Thymus (tissue), 11 donors: ENCODE measurements around the gene ADRB1. TPM values are rescaled to one million over a fixed set of nuclear protein-coding genes. Genes with fewer than 3 reads are reported as not detected.

Experiments
- DNase-seq, 9 donors: peaks; one replicate each; pipeline ENCODE4 v3.0.0-alpha.2; 2013; ENCODE audit warnings: low spot score in 9 of 9, low read depth in 6 of 9, missing footprints in 1 of 9
- H3K27ac ChIP-seq, 2 donors: one replicate each; pipeline ENCODE4 v1.5.1; 2013; ENCODE audit warnings: control low read depth in 1 of 2, low read depth in 1 of 2, low read length in 1 of 2, mild to moderate bottlenecking in 1 of 2, moderate library complexity in 1 of 2
- H3K27me3 ChIP-seq, 2 donors: one replicate each; pipeline ENCODE4 v1.5.1; 2013; ENCODE audit warnings: low read length in 1 of 2; ENCODE audit not compliant: control insufficient read depth in 2 of 2, insufficient read depth in 1 of 2
- H3K36me3 ChIP-seq, 2 donors: one replicate each; pipeline ENCODE4 v1.5.1; 2013; ENCODE audit warnings: low read length in 1 of 2, mild to moderate bottlenecking in 1 of 2, moderate library complexity in 1 of 2; ENCODE audit not compliant: control insufficient read depth in 2 of 2, insufficient read depth in 2 of 2
- H3K4me1 ChIP-seq, 2 donors: one replicate each; pipeline ENCODE4 v1.5.1; 2013; ENCODE audit warnings: low read length in 2 of 2; ENCODE audit not compliant: control insufficient read depth in 2 of 2, insufficient read depth in 2 of 2
- H3K4me3 ChIP-seq, 2 donors: one replicate each; pipeline ENCODE4 v1.5.1; 2013; ENCODE audit warnings: low read length in 2 of 2, control low read depth in 1 of 2, mild to moderate bottlenecking in 1 of 2
- H3K9me3 ChIP-seq, 2 donors: one replicate each; pipeline ENCODE4 v1.5.1; 2013; ENCODE audit warnings: low read length in 1 of 2, mild to moderate bottlenecking in 1 of 2; ENCODE audit not compliant: control insufficient read depth in 2 of 2, insufficient read depth in 1 of 2
- WGBS: extraction: QIAGEN DNeasy Blood & Tissue Kit; methylation state at CpG from one replicate; pipeline ENCODE4 v1.1.7; 2013; 5-methylcytosine and 5-hydroxymethylcytosine counted together
- polyA plus RNA-seq: library from polyadenylated mRNA; stranded (reverse); fragments of 200-250 nt; gene quantifications from one replicate; pipeline ENCODE4 v1.2.3, GENCODE V29; 2013
- total RNA-seq: library from RNA; stranded (reverse); fragments of 120-200 nt; gene quantifications from one replicate; pipeline ENCODE4 v1.2.4, GENCODE V29; 2013
- donor health status: healthy.

Gene ADRB1
- total and polyA plus RNA-seq, 2 donors: 0.14 to 0.62 TPM

DNA sequence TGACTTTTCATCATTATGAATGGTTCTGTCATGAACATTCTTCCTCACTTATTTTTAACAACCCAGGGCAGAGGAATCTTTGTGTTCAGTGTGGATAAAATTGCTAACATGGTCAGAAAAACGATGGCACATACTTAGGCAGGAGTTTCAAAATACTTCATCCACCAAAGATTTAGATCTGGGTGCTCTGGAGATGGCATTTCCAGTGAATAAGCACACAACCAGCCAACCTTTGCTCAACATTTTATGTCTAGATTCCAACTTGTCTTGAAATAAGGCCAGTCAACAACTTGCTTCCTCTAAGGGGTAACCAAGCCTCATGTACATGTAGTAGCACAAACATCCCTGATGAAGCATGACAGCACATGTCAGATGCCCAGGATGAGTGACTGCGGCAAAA, 33.4 kb upstream of the ADRB1 start:
- H3K4me1 ChIP-seq: no peaks in the 10 kb centered on the region
- no peaks in the 10 kb centered on the region for H3K27me3 ChIP-seq
- no peak for DNase-seq
- no peak overlapping the region for H3K4me3 ChIP-seq
- no peaks in the 10 kb centered on the region for H3K9me3 ChIP-seq
- 89% methylated on average over 2 of the region's 2 CpGs for WGBS
- no peak overlapping the region for H3K27ac ChIP-seq
- H3K36me3 ChIP-seq: no peaks in the 10 kb centered on the region

DNA sequence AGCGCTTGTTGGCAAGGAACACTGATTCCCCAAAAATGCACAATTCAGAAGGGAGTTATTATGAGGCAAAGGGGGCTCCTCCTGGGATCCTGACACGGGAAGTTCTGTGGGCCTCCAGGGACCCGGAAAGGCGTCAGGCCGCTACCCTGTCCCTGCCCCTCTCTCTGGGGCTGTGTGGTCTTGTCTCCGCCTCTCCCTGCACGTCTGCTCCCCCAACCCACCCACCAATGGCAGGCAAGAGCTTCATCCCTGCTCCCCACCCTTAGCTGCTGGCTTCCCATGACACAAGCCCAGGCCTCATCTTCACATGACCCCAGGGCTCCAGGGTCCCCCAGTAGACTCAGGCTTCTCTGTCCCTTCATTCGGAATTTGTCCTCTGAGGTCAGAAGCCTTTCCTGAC, 31.0 kb upstream of the ADRB1 start:
- 93% methylated on average over 8 of the region's 8 CpGs for WGBS
- no peak for DNase-seq

DNA sequence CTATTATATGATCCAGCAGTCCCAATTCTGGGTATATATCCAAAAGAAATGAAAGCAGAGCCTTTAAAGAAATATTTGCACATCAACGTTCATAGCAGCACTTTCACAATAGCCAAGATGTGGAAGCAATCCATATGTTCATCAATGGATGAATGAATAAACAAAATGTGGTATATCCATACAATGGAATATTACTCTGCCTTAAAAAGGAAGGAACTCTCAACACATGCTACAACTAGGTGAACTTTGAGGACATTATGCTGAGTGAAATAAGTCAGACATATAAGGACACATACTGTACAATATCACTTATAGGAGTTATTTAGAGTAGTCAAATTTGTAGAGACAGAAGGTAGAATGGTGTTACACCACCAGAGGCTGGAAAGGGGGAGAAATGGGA, 28.0 kb upstream of the ADRB1 start:
- WGBS: 92% methylated on average over 1 of the region's 1 CpG
- peaks cover 0 to 5% of the 10 kb centered on the region in 2 donors for H3K4me1 ChIP-seq
- no peaks in the 10 kb centered on the region for H3K27me3 ChIP-seq
- H3K9me3 ChIP-seq: no peaks in the 10 kb centered on the region
- no peak for DNase-seq
- H3K27ac ChIP-seq: no peak overlapping the region
- no peaks in the 10 kb centered on the region for H3K36me3 ChIP-seq
- H3K4me3 ChIP-seq: no peak overlapping the region

More for the DNA sequence above, 31.0 kb upstream of the ADRB1 start:
- H3K27ac ChIP-seq: no peak overlapping the region
- no peaks in the 10 kb centered on the region for H3K9me3 ChIP-seq
- H3K36me3 ChIP-seq: no peaks in the 10 kb centered on the region
- no peak overlapping the region for H3K4me3 ChIP-seq
- H3K27me3 ChIP-seq: no peaks in the 10 kb centered on the region
- peaks cover 0 to 1% of the 10 kb centered on the region in 2 donors for H3K4me1 ChIP-seq

DNA sequence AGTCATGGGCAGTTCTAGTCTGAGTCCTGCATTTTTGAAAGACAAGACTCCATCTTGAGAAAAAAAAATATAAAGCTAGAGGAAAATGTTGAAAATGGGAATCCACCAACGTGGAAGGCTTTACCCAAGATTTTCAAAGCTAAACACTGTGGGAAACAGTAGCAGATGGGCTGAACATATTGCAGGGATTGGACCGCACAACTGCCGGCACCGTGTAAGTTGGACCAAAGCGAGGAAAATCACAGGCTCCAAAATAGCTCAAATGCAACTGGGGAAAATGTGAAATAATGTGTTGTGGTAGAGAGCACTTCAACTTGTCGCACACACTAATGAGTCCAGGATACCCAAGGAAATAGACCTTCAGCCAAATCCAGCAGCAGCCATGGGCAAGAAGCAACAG, 26.4 kb upstream of the ADRB1 start:
- peaks cover 0 to 5% of the 10 kb centered on the region in 2 donors for H3K4me1 ChIP-seq
- H3K9me3 ChIP-seq: no peaks in the 10 kb centered on the region
- no peak for DNase-seq
- no peaks in the 10 kb centered on the region for H3K36me3 ChIP-seq
- H3K4me3 ChIP-seq: no peak overlapping the region
- no peaks in the 10 kb centered on the region for H3K27me3 ChIP-seq
- WGBS: 98% methylated on average over 6 of the region's 6 CpGs
- H3K27ac ChIP-seq: no peak overlapping the region

DNA sequence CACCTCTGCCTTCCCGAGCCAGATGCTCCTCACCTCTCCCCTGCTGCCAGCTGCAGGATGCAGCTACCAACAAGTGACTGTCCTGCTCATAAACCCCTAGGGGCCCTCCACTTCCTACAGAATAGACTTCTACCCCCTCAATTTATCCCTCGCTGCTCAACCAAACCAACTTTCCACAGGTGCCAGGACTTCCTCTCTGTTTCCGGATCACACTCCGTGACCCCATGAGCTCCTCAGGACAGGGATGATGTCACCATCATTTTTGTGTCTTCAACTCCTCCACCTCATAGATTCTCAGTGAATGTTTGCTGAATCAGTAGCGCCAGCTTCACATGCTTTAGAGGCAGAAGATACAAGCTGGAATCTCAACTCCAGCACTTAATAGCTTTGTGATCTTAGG, 25.8 kb upstream of the ADRB1 start:
- Histone ChIP-seq H3K27me3 (no peaks in the 10 kb centered on the region), H3K36me3 (no peaks in the 10 kb centered on the region), H3K27ac (no peak overlapping the region), H3K4me1 (peaks cover 0 to 5% of the 10 kb centered on the region in 2 donors), H3K9me3 (no peaks in the 10 kb centered on the region), H3K4me3 (no peak overlapping the region)
- 43% methylated on average over 5 of the region's 5 CpGs for WGBS
- DNase-seq: no peak

DNA sequence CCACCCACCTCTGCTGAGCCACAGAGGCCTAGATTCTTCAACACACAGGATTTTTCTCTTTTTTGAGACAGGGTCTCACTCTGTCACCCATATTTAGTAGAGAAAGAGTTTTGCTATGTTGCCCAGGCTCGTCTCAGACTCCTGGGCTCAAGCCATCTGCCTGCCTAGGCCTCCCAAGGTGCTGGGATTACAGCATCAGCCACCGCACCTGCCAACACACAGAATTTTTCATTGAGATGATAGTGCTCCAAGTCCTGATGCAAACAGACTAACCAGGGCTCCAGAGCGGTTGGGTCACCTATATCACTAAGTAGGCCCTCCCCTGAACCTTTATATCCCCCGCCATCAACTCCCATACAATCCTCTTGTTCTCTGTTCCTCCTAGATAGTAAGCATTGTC, 24.4 kb upstream of the ADRB1 start:
- WGBS: 95% methylated on average over 4 of the region's 4 CpGs
- no peak overlapping the region for H3K4me3 ChIP-seq
- no peaks in the 10 kb centered on the region for H3K27me3 ChIP-seq

DNA sequence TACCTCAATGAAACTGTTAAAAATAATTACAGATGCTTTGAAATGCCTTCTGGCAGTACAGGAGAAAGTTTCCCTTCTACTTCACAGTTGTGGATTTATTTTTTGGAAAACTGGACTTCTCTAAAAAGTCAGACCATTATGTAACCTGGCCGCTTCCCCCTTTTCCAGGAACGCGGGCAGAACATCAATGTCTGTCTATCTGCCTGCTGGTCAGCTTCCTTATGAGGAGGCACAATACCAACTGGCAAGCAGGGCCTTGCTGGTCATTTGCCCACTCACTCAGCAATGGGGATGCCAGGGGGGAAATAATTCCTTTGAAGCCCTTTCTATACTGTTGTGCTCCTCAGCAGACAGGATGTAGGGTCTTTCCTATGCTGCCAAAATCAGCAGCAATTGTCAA, 22.5 kb upstream of the ADRB1 start:
- H3K36me3 ChIP-seq: no peaks in the 10 kb centered on the region
- DNase-seq: no peak
- H3K9me3 ChIP-seq: no peaks in the 10 kb centered on the region
- peaks cover 11 to 17% of the 10 kb centered on the region in 2 donors for H3K4me1 ChIP-seq
- H3K27ac ChIP-seq: no peak overlapping the region
- WGBS: 91% methylated on average over 3 of the region's 3 CpGs
- no peaks in the 10 kb centered on the region for H3K27me3 ChIP-seq
- H3K4me3 ChIP-seq: no peak overlapping the region

More for the DNA sequence above, 24.4 kb upstream of the ADRB1 start:
- Histone ChIP-seq H3K4me1 (peaks cover 0 to 5% of the 10 kb centered on the region in 2 donors), H3K9me3 (no peaks in the 10 kb centered on the region), H3K36me3 (no peaks in the 10 kb centered on the region), H3K27ac (no peak overlapping the region)
- DNase-seq: no peak

DNA sequence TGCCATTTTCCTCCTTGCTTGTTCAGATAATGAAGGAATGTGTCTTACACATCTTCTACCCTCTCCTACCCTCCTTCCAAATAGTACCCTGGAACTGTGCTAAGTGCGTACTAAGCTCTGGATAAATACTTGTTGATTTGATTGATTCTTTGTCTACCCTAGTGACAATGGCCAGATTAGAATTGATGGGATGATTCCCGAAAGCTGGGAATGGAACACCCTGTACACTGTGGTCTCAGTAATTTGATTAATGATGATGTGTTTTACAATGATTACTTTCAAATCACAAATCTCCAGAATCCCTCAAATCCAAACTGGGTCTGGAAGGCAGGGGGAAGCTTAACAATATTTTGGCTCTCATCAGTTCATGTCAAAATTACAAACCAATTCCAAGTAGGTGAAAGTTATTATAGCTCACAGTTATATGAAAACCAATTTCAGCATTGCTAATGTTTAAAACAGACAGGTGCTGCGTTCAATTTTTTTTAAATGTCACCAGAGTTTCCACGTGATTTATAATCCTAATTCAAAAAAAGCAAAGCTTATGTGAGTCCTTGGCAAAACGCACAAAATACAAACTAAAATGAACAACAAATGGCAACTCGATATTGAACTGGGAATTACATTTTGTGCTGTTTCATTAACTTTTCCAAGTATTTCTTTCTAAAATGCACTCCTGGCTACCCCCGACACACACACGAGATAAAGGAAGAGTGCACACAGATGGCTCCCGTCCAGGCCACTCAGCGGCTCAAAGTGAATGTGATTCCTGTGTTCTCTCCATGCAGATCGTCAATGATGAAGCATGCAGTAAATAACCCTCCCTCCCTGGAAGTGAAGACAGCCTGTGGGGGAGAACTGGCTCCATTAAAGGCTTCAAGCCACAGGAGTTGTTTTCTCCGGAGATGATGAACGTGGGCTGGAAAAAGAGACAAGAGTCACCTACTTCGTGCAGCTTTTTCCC, 21.7 kb upstream of the ADRB1 start:
- Histone ChIP-seq H3K27ac (no peak overlapping the region), H3K27me3 (no peaks in the 10 kb centered on the region), H3K9me3 (no peaks in the 10 kb centered on the region), H3K4me3 (no peak overlapping the region), H3K36me3 (no peaks in the 10 kb centered on the region), H3K4me1 (peaks cover 11 to 19% of the 10 kb centered on the region in 2 donors)
- WGBS: 89% methylated on average over 14 of the region's 14 CpGs
- no peak for DNase-seq

DNA sequence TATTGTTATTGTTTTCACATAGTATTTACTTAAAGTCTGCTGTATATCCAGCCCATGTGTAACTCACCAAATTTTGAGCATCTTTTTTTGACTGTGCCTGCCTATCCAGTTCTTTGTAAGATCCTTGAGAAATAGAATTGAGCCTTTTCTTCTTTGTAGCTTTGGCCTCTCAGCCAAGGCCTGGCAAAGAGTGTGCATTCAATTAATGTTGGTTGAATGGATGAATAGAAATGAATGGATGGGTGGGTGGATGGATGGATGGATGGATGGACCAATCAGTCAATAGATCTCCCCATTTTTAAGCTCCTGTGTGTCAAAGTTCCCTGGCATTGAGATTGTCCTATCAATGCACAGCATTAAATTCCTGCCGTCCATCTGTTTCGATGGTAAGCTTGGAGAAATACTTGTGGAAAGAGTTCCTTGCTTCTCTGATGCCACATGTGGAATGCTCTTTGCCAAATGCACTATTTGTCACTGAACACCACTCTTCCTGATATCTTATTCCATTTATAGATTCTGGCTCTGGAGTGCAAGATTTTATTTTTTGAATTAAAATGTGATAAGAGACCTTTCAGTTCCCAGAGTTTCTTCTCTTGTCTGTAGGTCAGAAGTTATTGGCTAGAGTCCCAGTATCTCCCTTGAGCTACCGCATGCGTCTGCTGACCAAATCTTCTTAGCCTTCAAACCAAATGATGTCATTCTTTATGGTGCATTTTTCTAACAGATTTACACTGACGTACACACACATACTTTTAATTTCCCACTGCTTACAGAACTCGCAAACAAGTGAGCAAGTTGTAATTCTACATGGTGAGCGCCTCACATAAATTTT, 20.7 kb upstream of the ADRB1 start:
- no peak for DNase-seq
- WGBS: 96% methylated on average over 7 of the region's 7 CpGs
- no peaks in the 10 kb centered on the region for H3K9me3 ChIP-seq
- H3K27ac ChIP-seq: no peak overlapping the region
- H3K4me3 ChIP-seq: no peak overlapping the region
- peaks cover 11 to 14% of the 10 kb centered on the region in 2 donors for H3K4me1 ChIP-seq
- no peaks in the 10 kb centered on the region for H3K27me3 ChIP-seq
- no peaks in the 10 kb centered on the region for H3K36me3 ChIP-seq
